ENCODE data around the gene TNNI3K.

Gene TNNI3K

GRCh38 chr1:74271503-74271902 is 36.3 kb downstream of the TNNI3K start:
- Histone ChIP-seq H3K4me1 (no peaks in the 10 kb centered on the region), H3K27ac (no peak overlapping the region), H3K4me3 (ENCODE audit: low read depth, low read length) (no peak overlapping the region), H3K9ac (no peak overlapping the region), H3K4me2 (ENCODE audit: low read length) (no peak overlapping the region), H3K27me3 (ENCODE audit: control insufficient read depth, insufficient read depth, low read length) (no peaks in the 10 kb centered on the region), H3K79me2 (no peaks in the 10 kb centered on the region), H3K9me3 (ENCODE audit: control insufficient read depth, low read length) (no peaks in the 10 kb centered on the region), H2AFZ (no peak overlapping the region), H3K36me3 (ENCODE audit: control insufficient read depth, insufficient read depth, low read length) (no peaks in the 10 kb centered on the region)
- TF ChIP-seq CTCF (IDR thresholded peaks at IDR 0.05) = no peak

GRCh38 chr1:74280642-74281396 is 45.6 kb downstream of the TNNI3K start:
- H3K4me3 ChIP-seq (ENCODE audit: low read depth, low read length) = no peak overlapping the region
- no peaks in the 10 kb centered on the region for H3K9me3 ChIP-seq (ENCODE audit: control insufficient read depth, low read length)
- no peaks in the 10 kb centered on the region for H3K36me3 ChIP-seq (ENCODE audit: control insufficient read depth, insufficient read depth, low read length)
- H3K27ac ChIP-seq = no peak overlapping the region
- H3K4me1 ChIP-seq = no peaks in the 10 kb centered on the region
- no peaks in the 10 kb centered on the region for H3K27me3 ChIP-seq (ENCODE audit: control insufficient read depth, insufficient read depth, low read length)
- H3K79me2 ChIP-seq = no peaks in the 10 kb centered on the region
- H2AFZ ChIP-seq = no peak overlapping the region
- TF ChIP-seq CTCF (IDR thresholded peaks at IDR 0.05) = no peak
- no peak overlapping the region for H3K4me2 ChIP-seq (ENCODE audit: low read length)
- H3K9ac ChIP-seq = no peak overlapping the region

GRCh38 chr1:74286414-74286813 is 51.2 kb downstream of the TNNI3K start:
- Histone ChIP-seq H2AFZ (no peak overlapping the region), H3K4me3 (ENCODE audit: low read depth, low read length) (no peak overlapping the region), H3K4me1 (no peaks in the 10 kb centered on the region), H3K9me3 (ENCODE audit: control insufficient read depth, low read length) (peaks cover 2% of the 10 kb centered on the region), H3K27ac (no peak overlapping the region), H3K79me2 (no peaks in the 10 kb centered on the region), H3K36me3 (ENCODE audit: control insufficient read depth, insufficient read depth, low read length) (no peaks in the 10 kb centered on the region), H3K4me2 (ENCODE audit: low read length) (no peak overlapping the region), H3K27me3 (ENCODE audit: control insufficient read depth, insufficient read depth, low read length) (no peaks in the 10 kb centered on the region), H3K9ac (no peak overlapping the region)
- no peak for TF ChIP-seq CTCF (IDR thresholded peaks at IDR 0.05)

GRCh38 chr1:74314438-74314837 is 79.3 kb downstream of the TNNI3K start:
- Histone ChIP-seq H3K9ac (no peak overlapping the region), H3K27ac (no peak overlapping the region), H3K36me3 (ENCODE audit: control insufficient read depth, insufficient read depth, low read length) (no peaks in the 10 kb centered on the region), H3K4me3 (ENCODE audit: low read depth, low read length) (no peak overlapping the region), H3K4me1 (no peaks in the 10 kb centered on the region), H3K9me3 (ENCODE audit: control insufficient read depth, low read length) (no peaks in the 10 kb centered on the region), H2AFZ (no peak overlapping the region), H3K4me2 (ENCODE audit: low read length) (no peak overlapping the region), H3K79me2 (no peaks in the 10 kb centered on the region), H3K27me3 (ENCODE audit: control insufficient read depth, insufficient read depth, low read length) (no peaks in the 10 kb centered on the region)
- no peak for TF ChIP-seq CTCF (IDR thresholded peaks at IDR 0.05)

GRCh38 chr1:74316302-74316701 is 81.1 kb downstream of the TNNI3K start:
- Histone ChIP-seq H3K27me3 (ENCODE audit: control insufficient read depth, insufficient read depth, low read length) (no peaks in the 10 kb centered on the region), H2AFZ (no peak overlapping the region), H3K79me2 (no peaks in the 10 kb centered on the region), H3K4me3 (ENCODE audit: low read depth, low read length) (no peak overlapping the region), H3K27ac (no peak overlapping the region), H3K9ac (no peak overlapping the region), H3K9me3 (ENCODE audit: control insufficient read depth, low read length) (no peaks in the 10 kb centered on the region), H3K4me1 (no peaks in the 10 kb centered on the region), H3K4me2 (ENCODE audit: low read length) (no peak overlapping the region), H3K36me3 (ENCODE audit: control insufficient read depth, insufficient read depth, low read length) (no peaks in the 10 kb centered on the region)
- TF ChIP-seq CTCF (IDR thresholded peaks at IDR 0.05) = no peak
